Brain microvascular endothelial cell (primary cell): ENCODE data around the gene NBPF3.
"Not testable (repeated sequence)": the region's sequence is repeated elsewhere in the genome, so short reads cannot be mapped to it uniquely, and the experiment has no call there.

Experiments
- DNase-seq: peaks from one replicate; pipeline ENCODE4 v3.0.0-alpha.2; 2020
- H3K27ac ChIP-seq: fragments of 250-450 bp; sonication (Bioruptor Pico); 2 replicates; pipeline ENCODE4 v1.5.1; 2020; ENCODE audit warnings: mild to moderate bottlenecking, moderate library complexity
- H3K27me3 ChIP-seq: fragments of 250-450 bp; sonication (Bioruptor Pico); replicated peaks from 2 replicates; pipeline ENCODE4 v1.5.1; 2020; ENCODE audit warnings: mild to moderate bottlenecking
- H3K36me3 ChIP-seq: fragments of 250-450 bp; sonication (Bioruptor Pico); replicated peaks from 2 replicates; pipeline ENCODE4 v1.5.1; 2020; ENCODE audit warnings: mild to moderate bottlenecking
- H3K4me3 ChIP-seq: 2 replicates; pipeline ENCODE4 v1.5.1; 2011; ENCODE audit warnings: low read depth, mild to moderate bottlenecking, control low read depth, low read length, moderate library complexity
- CTCF ChIP-seq: IDR thresholded peaks from 2 replicates; pipeline ENCODE4 v1.5.1; 2011; ENCODE audit warnings: low read depth, mild to moderate bottlenecking, moderate library complexity, low read length, control low read depth, inconsistent platforms; ENCODE audit errors: missing control alignments
- in situ Hi-C: cut with HindIII; loops from 2 replicates; pipeline ENCODE4 v1.10.0; 2017; ENCODE audit warnings: low sequenced_read_pairs, low pct_ligation_motif_present

The NBPF3 gene

GRCh38 chr1:21434394-21434793, 5.5 kb upstream of the NBPF3 start:
- no peak for DNase-seq
- no peak for TF ChIP-seq CTCF
- H3K27ac ChIP-seq: no peak overlapping the region

GRCh38 chr1:21435646-21436487, 4.1 kb upstream of the NBPF3 start:
- TF ChIP-seq CTCF: no peak
- H3K4me3 ChIP-seq: peak overlapping the region; percentile 34
- DNase-seq: no peak
- no peaks in the 10 kb centered on the region for H3K27me3 ChIP-seq
- H3K36me3 ChIP-seq: no peaks in the 10 kb centered on the region
- in situ Hi-C loops: no loop called here
- H3K27ac ChIP-seq: no peak overlapping the region

More at GRCh38 chr1:21434394-21434793, 5.5 kb upstream of the NBPF3 start:
- H3K27me3 ChIP-seq: no peaks in the 10 kb centered on the region
- in situ Hi-C loops: no loop called here
- H3K36me3 ChIP-seq: no peaks in the 10 kb centered on the region
- H3K4me3 ChIP-seq: no peak overlapping the region

GRCh38 chr1:21436488-21437340, 3.2 kb upstream of the NBPF3 start:
- in situ Hi-C loops: no loop called here
- no peak for TF ChIP-seq CTCF
- H3K36me3 ChIP-seq: no peaks in the 10 kb centered on the region
- peak overlapping the region; percentile 37 for H3K4me3 ChIP-seq
- no peak for DNase-seq
- no peak overlapping the region for H3K27ac ChIP-seq
- H3K27me3 ChIP-seq: no peaks in the 10 kb centered on the region

GRCh38 chr1:21437341-21437640, 2.6 kb upstream of the NBPF3 start:
- Histone ChIP-seq H3K4me3 (peak overlapping the region; percentile 12), H3K27ac (no peak overlapping the region), H3K27me3 (no peaks in the 10 kb centered on the region), H3K36me3 (no peaks in the 10 kb centered on the region)
- DNase-seq: no peak
- TF ChIP-seq CTCF: no peak
- in situ Hi-C loops: no loop called here

GRCh38 chr1:21438646-21439312, 1.2 kb upstream of the NBPF3 start:
- H3K36me3 ChIP-seq, DNase-seq, H3K27me3 ChIP-seq, H3K27ac ChIP-seq, in situ Hi-C loops, H3K4me3 ChIP-seq: not testable (repeated sequence)

- no peak for DNase-seq
- H3K4me3 ChIP-seq: peak overlapping the region; percentile 68
- no peak overlapping the region for H3K27ac ChIP-seq
- in situ Hi-C loops: no loop called here
- no peaks in the 10 kb centered on the region for H3K27me3 ChIP-seq
- no peak for TF ChIP-seq CTCF
- H3K36me3 ChIP-seq: no peaks in the 10 kb centered on the region
Observed at GRCh38 chr1:21439345-21439720, 604 bp upstream of the NBPF3 start.

- DNase-seq: peak; percentile 11
- H3K36me3 ChIP-seq, H3K27me3 ChIP-seq, H3K27ac ChIP-seq, in situ Hi-C loops: not testable (repeated sequence)
- H3K4me3 ChIP-seq: peak overlapping the region; percentile 68
Observed at GRCh38 chr1:21440630-21441125, 741 bp downstream of the NBPF3 start.

- H3K4me3 ChIP-seq, H3K27me3 ChIP-seq, H3K36me3 ChIP-seq, DNase-seq, in situ Hi-C loops, H3K27ac ChIP-seq: not testable (repeated sequence)
Observed at GRCh38 chr1:21446647-21447046, 6.7 kb downstream of the NBPF3 start.
